DOHH2 (cell line): Measurements from ENCODE around the gene BTG2.

Experiments used
- H3F3A ChIP-seq: fragments of 200-600 bp; sonication (generic), shearing (Covaris generic); 2 replicates; pipeline ENCODE4 v1.6.0; 2016; ENCODE audit warnings: antibody characterized with exemption, mild to moderate bottlenecking; ENCODE audit not compliant: control insufficient read depth, insufficient read depth
- H3K27ac ChIP-seq: fragments of 200-600 bp; sonication (generic); 2 replicates; pipeline ENCODE4 v1.5.1; 2014; ENCODE audit warnings: low read depth, mild to moderate bottlenecking, low read length, moderate library complexity
- H3K27me3 ChIP-seq: fragments of 200-600 bp; sonication (generic); 2 replicates; pipeline ENCODE4 v1.6.1; 2014; ENCODE audit warnings: mild to moderate bottlenecking, low read length, mixed read lengths; ENCODE audit not compliant: control insufficient read depth
- H3K36me3 ChIP-seq: fragments of 200-600 bp; sonication (generic); 2 replicates; pipeline ENCODE4 v1.6.1; 2014; ENCODE audit warnings: mild to moderate bottlenecking, low read length, moderate library complexity, mixed read lengths; ENCODE audit not compliant: control insufficient read depth
- H3K4me1 ChIP-seq: fragments of 200-600 bp; sonication (generic); 2 replicates; pipeline ENCODE4 v1.6.1; 2014; ENCODE audit warnings: mild to moderate bottlenecking, low read length, mixed read lengths; ENCODE audit not compliant: control insufficient read depth
- H3K4me2 ChIP-seq: fragments of 200-600 bp; sonication (generic); 2 replicates; pipeline ENCODE4 v1.6.0; 2014; ENCODE audit warnings: mild to moderate bottlenecking, low read length, moderate library complexity
- H3K4me3 ChIP-seq: fragments of 200-600 bp; sonication (generic); 2 replicates; pipeline ENCODE4 v1.5.1; 2014; ENCODE audit warnings: mild to moderate bottlenecking, low read length, mixed read lengths
- H3K79me2 ChIP-seq: fragments of 200-600 bp; sonication (generic); 2 replicates; pipeline ENCODE4 v1.6.1; 2014; ENCODE audit warnings: mild to moderate bottlenecking, low read length, mixed read lengths; ENCODE audit not compliant: control insufficient read depth
- H3K9me2 ChIP-seq: fragments of 200-600 bp; sonication (generic); replicated peaks from 2 replicates; pipeline ENCODE4 v1.6.1; 2014; ENCODE audit warnings: mild to moderate bottlenecking, low read length, mixed read lengths; ENCODE audit not compliant: control insufficient read depth
- H3K9me3 ChIP-seq: fragments of 200-600 bp; sonication (generic); 2 replicates; pipeline ENCODE4 v1.6.1; 2014; ENCODE audit warnings: antibody characterized with exemption, low read length, mixed read lengths; ENCODE audit not compliant: control insufficient read depth, insufficient read depth
- H4K20me1 ChIP-seq: fragments of 200-600 bp; sonication (generic); 2 replicates; pipeline ENCODE4 v1.6.0; 2014; ENCODE audit warnings: low read depth, mild to moderate bottlenecking, antibody characterized with exemption, low read length, moderate library complexity; ENCODE audit not compliant: control insufficient read depth, insufficient read depth
- CTCF ChIP-seq: fragments of 200-600 bp; sonication (generic); IDR thresholded peaks from one replicate; pipeline ENCODE4 v1.5.1; 2014; ENCODE audit warnings: antibody characterized with exemption, mild to moderate bottlenecking, low read depth, low read length; ENCODE audit not compliant: poor library complexity, severe bottlenecking
- EZH2phosphoT487 ChIP-seq: fragments of 200-600 bp; sonication (generic); IDR thresholded peaks from 2 replicates; pipeline ENCODE4 v1.6.1; 2017; ENCODE audit warnings: borderline replicate concordance, mild to moderate bottlenecking, antibody characterized with exemption, low read length, moderate library complexity, mixed read lengths

Gene BTG2

GRCh38 chr1:203289281-203289981 lies 15.9 kb upstream of the BTG2 start:
- peak overlapping the region; percentile 98 for H3K27ac ChIP-seq
- H3K79me2 ChIP-seq = 0 out of 2 replicates have a peak, but pooled peaks cover 3% of the 10 kb centered on the region
- H4K20me1 ChIP-seq = no peaks in the 10 kb centered on the region
- peaks cover 96% of the 10 kb centered on the region for H3K4me1 ChIP-seq
- no peaks in the 10 kb centered on the region for H3K9me3 ChIP-seq
- TF ChIP-seq EZH2phosphoT487 (no peak), CTCF (no peak)
- H3F3A ChIP-seq = peaks cover 43% of the 10 kb centered on the region
- H3K36me3 ChIP-seq = peaks cover 13% of the 10 kb centered on the region
- H3K9me2 ChIP-seq = no peaks in the 10 kb centered on the region
- no peaks in the 10 kb centered on the region for H3K27me3 ChIP-seq
- peak overlapping the region; percentile 72 for H3K4me3 ChIP-seq
- H3K4me2 ChIP-seq = peak overlapping the region; percentile 95

GRCh38 chr1:203289982-203290260 lies 15.4 kb upstream of the BTG2 start:
- Histone ChIP-seq H3K4me1 (peaks cover 96% of the 10 kb centered on the region), H4K20me1 (no peaks in the 10 kb centered on the region), H3K27me3 (no peaks in the 10 kb centered on the region), H3K79me2 (0 out of 2 replicates have a peak, but pooled peaks cover 3% of the 10 kb centered on the region), H3K27ac (peak overlapping the region; percentile 98), H3K36me3 (peaks cover 13% of the 10 kb centered on the region), H3F3A (peaks cover 42% of the 10 kb centered on the region), H3K9me3 (no peaks in the 10 kb centered on the region), H3K4me2 (peak overlapping the region; percentile 95), H3K9me2 (no peaks in the 10 kb centered on the region), H3K4me3 (peak overlapping the region; percentile 72)
- TF ChIP-seq EZH2phosphoT487 (no peak), CTCF (no peak)

DNA sequence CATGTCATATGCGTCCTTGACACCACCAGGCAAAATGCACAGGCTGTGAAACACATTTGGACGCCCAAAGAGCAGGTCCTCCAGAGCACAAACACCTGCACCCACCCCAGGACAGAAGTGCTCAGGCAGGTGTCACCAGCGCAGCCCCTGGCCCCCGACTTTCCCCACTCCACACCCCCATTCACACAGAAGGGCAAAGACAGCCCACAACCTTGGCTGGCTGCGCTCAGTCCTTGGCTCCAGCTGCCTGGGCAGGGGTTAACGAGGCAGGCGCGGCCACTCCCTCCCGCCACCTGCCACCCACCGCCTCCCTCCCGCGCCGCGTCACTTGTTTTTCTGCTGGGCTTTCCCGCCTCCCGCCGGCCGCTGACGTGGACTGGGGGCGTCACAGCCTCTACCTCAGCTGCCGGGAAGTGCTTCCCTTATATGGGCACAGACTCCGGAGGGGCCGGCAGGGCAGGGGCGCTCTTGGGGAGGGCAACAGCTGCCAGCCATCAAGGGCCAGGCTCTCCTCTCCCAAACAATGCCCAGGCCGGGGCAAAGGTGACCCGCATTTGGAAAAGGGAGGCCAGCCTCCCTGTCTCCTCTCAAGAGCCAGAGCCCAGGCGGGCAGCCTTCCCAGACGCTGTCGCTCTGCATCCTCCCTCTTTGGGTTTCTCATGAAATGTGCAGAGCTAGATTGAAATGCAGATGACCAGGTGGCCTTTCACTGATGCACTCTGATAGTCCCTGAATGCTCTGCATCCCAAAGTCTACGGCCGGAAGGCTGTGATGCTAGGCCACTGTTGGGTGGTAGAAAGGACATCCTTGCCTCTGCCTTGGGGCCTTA lies 14.8 kb upstream of the BTG2 start:
- H3K27ac ChIP-seq = peak overlapping the region; percentile 98
- peak overlapping the region; percentile 72 for H3K4me3 ChIP-seq
- H3K9me3 ChIP-seq = no peaks in the 10 kb centered on the region
- peak overlapping the region; percentile 95 for H3K4me2 ChIP-seq
- no peaks in the 10 kb centered on the region for H4K20me1 ChIP-seq
- H3K4me1 ChIP-seq = peaks cover 96% of the 10 kb centered on the region
- H3K9me2 ChIP-seq = no peaks in the 10 kb centered on the region
- H3K27me3 ChIP-seq = no peaks in the 10 kb centered on the region
- H3K79me2 ChIP-seq = 0 out of 2 replicates have a peak, but pooled peaks cover 3% of the 10 kb centered on the region
- no peak for TF ChIP-seq CTCF
- no peak for TF ChIP-seq EZH2phosphoT487
- H3K36me3 ChIP-seq = peaks cover 13% of the 10 kb centered on the region
- H3F3A ChIP-seq = peaks cover 36% of the 10 kb centered on the region
